DMS 273 treated with DMSO at 0.1 percent for 48 hours (cell line): ENCODE results near the gene AKT1.
"Not testable (repeated sequence)": the region's sequence is repeated elsewhere in the genome, so short reads cannot be mapped to it uniquely, and the experiment has no call there.

ENCODE experiments used
- DNase-seq: peaks from one replicate; lab custom pipeline; 2025; lab: John Stamatoyannopoulos, UW

Gene AKT1

DNA sequence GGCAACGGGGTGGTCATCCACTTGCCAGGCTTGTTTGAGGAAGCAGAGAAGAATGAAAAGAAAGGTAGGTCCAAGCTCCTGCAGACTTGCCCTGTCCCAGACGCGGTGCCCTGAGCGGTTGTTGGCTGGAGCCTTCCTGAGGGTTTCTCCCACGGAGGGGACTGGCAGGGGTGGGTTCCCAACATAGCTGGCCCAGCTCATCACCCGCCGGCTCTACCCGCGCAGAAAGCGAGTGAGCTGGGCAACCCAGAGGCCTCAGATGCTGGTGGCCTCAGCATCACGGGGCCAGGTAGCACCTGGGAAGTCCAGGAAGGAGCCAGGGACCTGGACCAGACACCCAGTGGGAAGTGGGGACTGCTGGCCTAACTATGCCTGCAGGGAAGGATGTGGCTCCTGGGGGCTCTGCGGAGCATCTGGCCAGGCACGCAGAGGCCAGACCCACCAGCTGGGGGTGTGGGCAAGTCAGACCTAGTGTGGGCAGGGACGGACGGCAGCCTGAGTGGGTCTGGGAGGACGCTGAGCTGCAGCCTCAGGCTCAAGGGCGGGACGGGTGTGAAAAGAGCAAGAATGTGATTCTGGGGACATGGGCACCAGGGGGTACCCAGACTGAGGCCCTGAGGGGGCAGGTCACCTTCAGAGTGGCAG is 57.1 kb downstream of the AKT1 start:
- DNase-seq, result no peak

DNA sequence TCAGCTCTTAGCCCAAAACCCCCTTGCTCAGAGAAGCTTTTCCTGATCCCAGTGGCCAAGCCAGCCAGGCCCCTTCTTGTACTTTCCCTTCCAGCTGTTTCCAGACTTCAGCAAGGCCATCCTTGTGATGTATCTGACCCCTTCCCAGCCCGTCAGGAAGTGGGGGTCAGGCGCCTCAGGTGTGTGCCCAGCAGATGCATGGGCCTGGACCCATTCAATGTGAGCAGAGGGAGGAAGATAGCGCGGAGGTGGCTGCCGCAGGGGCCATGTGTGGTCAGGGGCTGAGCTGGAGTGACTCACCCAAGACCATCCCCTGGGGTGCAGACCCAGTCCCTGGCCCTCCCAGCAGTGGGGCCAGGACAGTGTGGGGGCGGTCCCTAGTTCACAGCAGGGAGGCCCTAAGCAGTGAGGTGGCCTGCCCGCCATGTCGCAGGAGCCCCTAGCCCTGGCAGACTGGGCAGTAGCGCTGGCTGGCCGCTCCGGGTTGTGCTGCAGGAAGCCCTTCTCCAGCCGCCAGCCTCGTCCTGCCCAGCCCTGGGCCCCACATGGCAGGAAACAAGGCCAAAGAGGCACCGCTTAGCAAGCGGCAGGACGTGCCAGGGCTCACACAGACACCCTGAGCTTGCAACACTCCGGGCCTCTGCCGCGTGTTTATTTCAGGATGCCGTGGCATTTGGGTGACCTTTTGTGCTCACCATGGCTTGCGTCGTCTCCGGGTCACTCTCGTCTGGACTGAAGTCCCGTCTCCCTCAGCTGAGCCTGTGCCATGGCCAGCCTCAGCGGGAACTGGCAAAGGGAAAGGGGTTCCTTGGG is 59.5 kb downstream of the AKT1 start:
- DNase-seq, result no peak

DNA sequence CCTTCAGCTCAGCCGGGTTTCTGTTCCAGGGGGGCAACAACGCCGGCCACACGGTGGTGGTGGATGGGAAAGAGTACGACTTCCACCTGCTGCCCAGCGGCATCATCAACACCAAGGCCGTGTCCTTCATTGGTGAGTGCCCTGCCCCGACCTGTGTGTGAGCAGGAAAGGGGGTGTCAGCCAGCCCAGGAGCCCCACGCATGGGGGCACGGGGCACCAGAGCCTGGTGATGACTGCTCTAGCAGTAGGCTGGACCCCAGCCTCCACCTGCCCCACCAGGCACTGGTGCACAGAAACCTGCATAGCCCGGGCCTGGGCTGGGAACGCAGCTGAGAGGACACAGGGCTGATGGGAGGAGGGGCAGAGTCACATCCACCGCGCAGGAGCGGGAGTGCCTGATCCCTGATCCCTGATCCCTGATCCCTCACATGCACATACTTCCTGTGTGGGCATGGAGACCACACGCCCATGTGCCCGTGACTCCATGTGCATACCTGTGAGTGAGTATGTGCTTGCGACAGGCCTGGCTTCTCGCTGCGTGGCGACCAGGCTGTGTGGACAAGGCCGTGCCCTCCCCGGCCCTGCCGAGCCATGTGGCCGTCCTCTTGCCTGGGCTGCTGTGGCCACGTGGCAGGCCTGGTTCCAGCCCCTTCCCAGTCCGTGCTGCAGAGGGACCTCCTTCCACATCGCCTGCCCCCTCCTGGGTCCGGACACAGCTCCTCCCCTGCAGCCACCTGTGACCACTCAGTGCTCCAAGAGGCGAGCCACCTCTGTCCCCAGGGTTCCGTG is 60.4 kb downstream of the AKT1 start:
- no peak for DNase-seq

DNA sequence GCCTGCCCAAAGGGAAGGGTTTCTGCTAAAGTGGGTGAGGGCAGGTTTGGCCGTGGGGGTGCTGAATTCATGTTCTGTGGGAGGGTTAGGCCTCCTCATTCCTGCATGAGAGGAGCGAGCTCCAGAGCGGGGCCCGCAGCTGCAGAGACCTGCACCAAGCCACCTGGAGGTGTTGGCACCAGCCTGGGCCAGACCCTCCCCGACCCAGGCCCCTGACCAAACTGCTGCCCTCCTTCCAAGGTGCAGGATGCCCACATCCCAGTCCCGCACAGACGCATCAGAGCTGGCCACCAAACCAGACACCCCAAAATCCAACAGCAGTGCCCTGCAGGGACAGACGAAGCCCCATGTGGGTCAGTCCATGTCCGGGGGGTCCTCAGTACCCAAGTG is 61.0 kb downstream of the AKT1 start:
- DNase-seq, result no peak

DNA sequence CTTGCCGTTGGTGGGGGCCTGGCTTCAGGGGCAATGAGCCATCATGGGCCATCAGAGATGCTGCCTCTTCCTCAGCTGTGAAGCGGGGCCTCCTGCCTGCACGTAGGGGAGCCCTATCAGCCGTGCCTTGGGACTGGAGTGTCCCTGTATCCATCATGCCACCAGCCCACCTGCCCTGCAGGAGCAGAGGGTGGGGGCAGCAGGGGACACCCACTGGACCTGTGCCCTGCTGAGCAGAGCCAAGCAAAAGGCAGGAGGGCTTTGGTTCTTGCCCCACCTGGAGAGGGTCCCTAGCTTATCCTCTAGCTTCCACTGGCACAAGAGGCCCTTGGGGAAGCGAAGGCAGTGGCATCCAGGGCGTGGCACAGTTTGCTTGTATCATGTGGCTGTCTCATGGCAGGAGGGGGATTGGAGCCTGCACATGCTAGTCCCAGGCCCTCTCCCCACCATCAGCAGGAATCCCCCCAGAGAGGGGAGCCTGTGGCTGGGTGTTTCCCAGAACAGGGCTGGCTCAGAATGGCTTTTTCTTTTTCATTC is 61.4 kb downstream of the AKT1 start:
- no peak for DNase-seq

DNA sequence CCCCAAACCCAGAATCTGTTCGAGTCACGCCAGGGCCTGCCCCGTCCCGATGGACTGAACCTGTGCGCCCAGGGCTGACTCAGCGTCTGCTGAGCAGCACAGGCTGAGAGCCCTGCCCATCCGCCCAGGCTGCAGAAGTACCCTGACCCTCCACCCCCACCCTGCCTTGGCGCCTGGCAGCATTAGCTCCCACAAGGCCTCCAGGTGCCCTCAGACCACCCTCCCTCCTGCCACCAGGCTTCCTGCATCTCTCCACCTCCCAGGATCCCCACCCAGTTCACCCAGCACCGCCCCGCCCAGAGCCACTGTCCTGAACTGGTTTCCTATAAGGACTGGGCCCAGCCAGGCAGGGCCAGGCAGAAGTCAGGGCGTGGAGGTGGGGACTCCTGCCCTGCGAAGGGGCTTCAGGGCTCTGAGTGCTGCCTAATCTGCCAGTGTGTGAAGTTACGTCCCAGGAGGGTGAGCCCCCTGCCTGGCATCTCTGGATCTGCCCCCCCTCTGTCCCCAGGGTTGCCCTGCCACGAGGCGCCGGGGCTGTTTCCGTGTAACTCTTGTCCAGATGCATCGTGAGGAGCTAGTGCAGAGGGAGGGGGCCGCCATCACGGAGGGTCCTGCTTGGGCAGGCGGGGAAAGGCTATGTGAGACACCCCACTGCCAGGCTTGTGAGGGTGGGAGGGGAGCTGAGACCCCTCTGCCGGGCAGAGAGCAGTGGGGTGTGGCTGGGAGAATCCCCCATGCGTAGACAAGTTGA is 62.4 kb downstream of the AKT1 start:
- DNase-seq, result no peak

DNA sequence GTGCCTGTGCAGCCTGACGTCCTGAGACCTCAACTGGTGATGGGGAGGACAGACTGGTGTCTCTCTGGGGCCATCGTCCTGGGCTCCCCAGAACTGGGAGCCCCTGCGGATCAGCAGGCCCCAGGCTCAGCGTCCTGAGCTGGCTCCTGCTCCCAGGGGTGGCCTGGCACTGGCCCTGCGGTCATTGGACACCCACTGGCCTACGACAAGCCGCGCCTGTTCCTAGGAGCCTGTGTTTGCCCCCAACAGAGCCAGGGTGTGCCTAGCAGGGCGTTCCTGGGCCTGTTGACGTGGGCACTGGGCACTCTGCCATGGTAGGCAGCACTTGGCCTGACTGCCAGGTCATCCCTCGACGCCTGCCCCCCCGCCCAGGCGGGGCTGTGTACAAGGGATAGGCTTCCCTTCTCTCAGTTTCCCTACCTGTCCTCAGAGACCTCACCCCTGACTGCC is 63.2 kb downstream of the AKT1 start:
- DNase-seq, result no peak

DNA sequence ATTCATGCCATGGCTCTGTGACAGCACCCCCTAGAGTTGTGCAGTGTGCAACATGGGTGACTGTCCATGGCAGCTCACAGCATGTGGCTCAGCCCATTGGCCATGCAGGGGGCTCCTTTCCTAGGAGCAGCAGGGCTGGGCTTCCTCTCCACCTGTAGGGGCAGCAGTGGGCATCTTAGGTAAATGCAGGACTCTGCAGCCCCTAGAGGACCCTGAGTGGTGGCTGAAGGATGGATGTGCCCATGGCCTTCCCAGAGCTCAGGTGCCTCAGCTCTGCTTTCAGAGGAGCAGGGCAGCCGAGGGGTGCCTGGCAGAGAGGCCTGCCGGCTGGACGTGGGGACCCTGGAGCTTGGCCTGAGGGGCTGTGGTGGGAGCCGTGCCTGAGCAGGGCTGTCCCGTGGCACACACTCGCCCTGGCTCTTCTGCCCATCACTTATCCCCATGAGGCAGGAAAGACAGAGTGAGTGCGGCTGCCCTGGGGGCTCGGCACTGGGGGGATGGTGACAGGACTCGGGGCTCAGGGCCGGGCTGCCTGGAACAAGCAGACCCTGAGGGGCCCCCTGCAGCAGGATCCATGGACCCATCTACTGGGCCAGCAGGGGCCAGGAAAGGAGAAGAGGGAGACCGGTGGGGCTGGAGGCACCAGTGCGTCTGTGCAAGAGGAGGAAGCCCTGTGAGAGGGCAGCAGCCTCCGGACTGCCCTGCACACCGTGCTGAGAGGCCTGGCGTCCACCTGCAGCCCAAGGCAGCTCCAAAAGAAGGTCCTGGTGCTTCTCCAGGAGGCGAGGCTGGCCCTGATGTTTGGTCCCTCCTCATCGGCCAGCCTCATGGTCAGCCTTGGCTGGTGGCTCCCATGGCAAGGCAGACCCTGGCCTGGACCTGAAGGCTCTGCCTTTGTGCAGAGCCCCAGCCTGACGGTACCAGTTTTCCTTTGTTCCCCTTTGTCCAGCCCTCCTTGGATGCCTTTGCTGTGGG is 63.9 kb downstream of the AKT1 start:
- no peak for DNase-seq

DNA sequence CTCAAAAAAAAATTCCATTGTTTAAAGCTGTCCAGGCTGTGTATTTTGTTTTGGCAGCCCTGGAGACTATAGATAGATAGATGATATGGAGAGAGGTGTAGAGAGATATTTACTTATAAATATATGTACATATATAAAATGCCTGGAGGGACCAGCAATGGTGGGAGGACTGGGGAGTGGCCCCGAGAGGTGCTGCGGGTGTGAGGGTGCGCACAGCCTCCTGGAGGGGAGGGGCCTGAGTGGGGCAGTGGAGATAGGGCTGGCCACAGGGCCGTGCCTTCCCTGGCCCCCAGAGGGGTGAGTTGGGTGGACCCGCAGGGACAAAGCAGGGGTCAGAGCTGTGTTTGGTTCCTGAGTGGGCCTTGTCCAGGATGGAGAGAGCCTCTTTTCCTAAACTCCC is 65.1 kb downstream of the AKT1 start:
- DNase-seq, result no peak

DNA sequence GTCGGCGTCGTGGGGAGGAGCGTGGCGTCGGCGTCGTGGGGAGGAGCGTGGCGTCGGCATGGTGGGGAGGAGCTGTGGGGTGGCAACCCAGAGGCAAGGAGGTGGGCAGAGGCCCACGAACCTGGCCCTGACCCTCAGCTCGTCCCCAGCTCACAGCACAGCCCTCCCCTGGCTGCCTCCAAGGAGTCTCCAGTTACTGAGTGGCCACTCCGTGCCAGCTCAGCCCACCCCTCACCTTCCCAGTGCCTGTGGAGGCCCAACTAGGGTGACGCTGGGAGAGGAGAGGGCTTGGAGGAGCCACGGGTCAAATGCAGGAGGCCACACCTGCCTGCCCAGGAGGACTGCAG is 65.7 kb downstream of the AKT1 start:
- no peak for DNase-seq

DNA sequence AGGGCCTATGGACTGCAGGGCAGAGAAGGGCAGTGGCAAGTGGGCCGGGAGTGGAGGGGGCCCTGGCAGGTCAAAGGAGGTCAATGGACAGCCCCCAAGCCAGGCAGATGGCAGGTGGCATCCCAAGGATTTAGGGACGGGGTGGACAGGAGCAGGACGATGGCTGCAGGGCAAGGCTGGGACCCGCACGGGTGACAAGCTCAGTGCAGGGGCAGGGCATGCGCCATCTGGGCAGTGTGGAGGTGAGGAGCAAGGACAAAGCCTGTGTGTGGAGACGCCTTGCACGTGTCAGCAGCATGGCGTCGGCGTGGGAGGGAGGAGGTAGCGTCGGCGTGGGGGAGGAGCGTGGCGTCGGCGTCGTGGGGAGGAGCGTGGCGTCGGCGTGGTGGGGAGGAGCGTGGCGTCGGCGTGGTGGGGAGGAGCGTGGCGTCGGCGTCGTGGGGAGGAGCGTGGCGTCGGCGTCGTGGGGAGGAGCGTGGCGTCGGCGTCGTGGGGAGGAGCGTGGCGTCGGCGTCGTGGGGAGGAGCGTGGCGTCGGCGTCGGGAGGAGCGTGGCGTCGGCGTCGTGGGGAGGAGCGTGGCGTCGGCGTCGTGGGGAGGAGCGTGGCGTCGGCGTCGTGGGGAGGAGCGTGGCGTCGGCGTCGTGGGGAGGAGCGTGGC is 66.2 kb downstream of the AKT1 start:
- DNase-seq, result not testable (repeated sequence)

DNA sequence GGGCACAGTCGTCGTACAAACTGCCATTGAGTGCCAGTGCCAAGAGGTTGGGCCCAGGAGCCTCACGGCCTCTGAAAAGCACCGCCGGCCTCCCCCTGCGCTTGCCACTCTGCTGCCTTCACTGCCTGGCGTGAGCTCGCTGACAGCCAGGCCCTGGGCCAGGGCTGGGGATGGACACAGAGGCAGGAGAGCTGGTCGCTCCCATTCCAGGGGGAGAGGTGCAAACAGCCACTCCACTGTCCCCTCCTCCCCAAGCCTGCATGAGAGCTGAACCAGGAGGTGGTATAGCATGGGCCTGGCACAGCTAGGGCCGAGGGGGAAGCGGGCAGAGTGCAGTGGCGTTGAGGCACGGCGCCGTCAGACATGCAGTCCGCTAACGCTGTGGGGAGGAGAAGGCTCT is 66.9 kb downstream of the AKT1 start:
- DNase-seq, result no peak

DNA sequence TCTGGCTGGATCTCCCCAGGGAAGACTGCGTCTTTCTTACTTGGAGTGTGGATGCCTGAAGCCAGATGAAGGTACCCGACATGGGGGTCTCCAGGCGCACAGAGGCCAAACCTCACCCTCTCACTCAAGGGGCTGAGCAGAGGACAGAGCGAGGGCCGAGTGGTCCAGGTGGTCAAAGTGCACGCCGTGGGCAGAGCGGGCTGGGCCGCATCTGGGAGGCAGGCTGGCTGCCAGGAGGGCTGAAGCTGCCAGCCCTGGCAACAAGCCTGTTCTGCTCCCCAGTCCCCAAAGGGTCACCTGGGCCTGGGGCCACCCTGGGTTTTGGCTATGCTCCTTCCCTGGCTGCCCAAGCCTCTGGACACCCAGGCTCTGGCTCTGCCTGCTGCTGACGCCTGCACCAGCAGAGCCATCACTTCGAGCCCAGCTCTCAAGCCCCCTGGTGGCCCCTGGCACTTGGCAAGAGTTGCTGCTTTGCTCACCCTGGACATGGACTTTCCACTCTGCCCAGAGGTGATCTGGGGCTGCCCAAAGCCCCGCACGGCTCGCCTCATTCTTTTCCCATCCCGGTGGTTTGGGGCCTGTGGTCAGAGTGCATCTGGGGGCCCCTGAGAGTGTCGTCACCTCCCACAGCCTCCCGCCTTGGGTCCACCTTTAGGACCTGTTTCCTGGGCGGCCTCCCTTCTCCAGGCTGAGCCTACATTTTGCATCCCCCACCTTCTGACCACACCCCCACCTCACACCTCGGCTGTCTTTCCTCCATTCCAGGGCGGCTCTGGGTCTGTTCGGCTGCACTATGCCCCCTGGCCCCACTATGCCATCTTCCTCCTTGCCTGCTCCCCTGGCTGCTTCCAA is 68.7 kb downstream of the AKT1 start:
- no peak for DNase-seq

DNA sequence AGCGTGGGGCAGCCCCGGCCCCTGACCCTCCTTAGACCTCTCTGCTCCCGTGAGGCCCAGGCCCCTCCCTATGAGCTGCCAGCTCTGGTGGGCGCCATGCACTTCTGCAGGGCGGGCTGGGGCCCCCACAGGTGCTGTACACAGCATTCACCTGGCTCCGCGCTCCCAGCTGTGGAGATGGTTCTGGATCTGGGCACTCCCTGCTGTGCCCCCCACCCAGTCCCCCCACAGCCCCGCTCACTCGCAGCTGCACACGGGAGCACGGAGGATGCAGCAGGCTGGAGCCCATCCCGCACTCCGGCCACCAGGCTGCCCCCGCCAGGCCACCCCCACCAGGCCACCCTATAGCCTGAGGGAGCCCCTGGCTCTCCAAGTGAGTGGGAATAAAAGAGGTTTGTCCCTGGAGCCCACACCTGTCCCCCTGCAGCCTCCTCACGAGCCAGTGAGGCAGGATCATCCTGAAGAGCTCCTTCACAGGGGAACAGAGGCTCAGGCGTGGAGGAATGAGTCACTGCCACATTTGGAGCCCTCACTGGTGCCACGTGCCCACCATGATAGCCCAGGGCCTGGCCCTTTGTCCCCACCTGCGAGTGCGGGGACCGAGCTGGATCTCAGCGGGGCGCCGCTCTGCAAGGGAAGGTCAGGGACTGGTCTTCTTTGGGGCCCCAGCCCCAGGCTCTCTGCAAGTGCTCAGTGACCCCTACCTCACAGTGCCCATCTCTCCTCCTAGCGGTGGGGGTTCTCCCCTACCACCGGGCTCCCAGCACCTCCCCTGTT is 69.6 kb downstream of the AKT1 start:
- no peak for DNase-seq

DNA sequence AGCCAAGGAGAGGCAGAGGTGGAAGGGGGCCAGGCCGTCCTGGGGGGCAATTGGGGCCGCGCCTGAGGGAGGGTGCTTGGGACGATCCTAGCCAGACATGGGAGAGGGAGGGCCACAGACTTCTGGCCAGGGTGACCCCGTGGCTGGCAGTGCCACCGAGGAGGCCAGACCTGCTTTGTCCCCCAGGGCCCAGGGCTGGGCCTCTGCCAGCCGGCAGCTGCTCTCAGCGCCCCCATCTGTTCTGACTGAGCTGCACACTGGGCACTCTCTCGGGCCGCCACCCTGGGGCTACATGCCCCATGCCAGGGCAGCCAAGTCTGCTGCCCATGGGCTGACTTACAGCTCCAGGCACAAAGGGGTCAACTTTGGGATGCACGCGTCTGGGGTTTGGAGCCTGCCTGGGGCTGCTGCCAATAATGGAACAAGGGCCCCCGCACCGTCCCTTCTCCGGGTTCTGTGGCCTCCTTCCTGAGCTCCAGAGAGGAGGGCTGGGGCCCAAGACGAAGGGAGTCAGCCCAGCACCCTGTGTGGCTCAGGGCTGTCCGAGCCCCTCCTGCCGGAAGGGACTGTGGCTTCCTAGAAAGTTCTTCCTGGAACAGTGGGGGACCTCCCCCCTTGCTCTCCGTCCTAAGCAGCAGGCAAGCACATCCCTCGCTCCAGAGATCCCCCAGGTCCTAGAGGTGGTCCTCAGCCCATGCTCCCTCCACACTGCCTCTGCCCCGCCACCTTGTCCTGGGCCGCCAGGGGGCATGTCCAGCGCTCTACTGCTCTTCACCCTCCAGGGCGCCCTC is 70.4 kb downstream of the AKT1 start:
- DNase-seq, result no peak

DNA sequence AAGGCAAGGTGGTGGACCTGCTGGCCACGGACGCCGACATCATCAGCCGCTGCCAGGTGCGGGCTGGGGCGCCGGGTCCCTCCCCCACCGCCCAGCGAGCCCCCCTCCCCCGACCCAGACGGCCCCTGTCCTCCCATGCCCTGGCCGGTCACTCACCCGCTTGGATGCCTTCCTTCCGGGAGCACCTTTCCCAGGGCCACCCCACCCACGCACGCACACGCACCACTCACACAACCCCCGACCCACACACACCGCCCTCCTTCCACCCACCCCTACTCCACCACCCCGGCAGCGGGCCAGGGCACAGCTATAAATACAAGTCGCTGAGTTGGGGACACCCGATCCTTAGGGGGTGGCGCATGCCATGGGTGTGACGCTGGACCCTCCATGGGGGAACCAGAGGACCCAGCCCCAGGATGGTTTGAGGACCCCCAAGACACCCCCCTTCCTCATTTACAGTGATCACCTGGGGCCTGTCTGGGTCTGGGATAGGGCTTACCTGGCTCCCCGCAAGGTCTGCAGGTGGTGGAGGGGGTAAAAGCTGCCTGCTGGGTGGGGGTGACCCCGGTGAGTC is 71.1 kb downstream of the AKT1 start:
- no peak for DNase-seq

DNA sequence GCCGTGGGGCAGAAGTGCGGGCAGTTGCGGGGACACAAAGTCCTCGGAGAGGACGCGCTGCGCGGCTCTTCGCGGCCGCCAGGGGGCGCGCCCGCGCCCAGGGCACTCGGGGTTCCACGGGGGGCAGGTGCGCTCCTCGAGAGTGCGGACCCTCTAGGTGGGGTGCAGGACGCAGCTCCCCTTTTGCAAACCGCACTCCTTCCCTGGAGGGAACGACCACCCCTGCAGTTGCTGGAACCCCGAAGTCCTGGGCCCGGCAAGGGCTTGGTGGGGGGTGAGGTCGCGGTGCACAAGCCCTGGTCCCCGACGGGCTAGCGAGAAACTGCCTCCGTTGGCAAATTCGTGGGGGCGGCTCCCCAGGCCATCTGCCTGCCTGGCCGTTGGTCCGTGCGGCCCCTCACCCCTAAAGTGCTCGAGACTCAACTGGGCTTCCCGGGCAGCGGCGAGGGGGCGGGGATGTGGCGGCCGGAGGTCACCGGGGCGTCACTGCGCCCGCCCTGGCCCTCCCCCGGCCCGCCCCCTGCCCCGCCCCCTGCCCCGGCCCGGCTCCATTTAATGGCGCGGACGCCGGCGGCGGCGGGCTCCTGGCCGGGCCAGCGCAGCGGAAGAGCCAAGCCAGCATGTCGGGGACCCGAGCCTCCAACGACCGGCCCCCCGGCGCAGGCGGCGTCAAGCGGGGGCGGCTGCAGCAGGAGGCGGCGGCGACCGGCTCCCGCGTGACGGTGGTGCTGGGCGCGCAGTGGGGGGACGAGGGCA is 71.7 kb downstream of the AKT1 start, which contains the start of gene ADSS1:
ADSS1 (plus strand) TSS at position 579 of the 756 bp plus-strand sequence; CDS start at position 621, 42 bp downstream.
- no peak for DNase-seq
